ENCODE results near the gene BARX1.
"Not testable (repeated sequence)": the region's sequence is repeated elsewhere in the genome, so short reads cannot be mapped to it uniquely, and the experiment has no call there.

The BARX1 gene

GRCh38 chr9:93964685-93965084 lies 9.5 kb upstream of the BARX1 start:
- DNase-seq, result no peak

GRCh38 chr9:93963969-93964368 lies 8.8 kb upstream of the BARX1 start:
- DNase-seq, result no peak

- not testable (repeated sequence) for DNase-seq
These were observed 8.3 kb upstream of the BARX1 start for GRCh38 chr9:93963489-93963888.

- peak; percentile 87 for DNase-seq
These were observed 7.6 kb upstream of the BARX1 start for GRCh38 chr9:93962561-93963440.

GRCh38 chr9:93962017-93962416 lies 6.9 kb upstream of the BARX1 start:
- no peak for DNase-seq

- DNase-seq, result no peak
These were observed 6.1 kb upstream of the BARX1 start for GRCh38 chr9:93960971-93961841.

GRCh38 chr9:93960221-93960970 lies 5.2 kb upstream of the BARX1 start:
- no peak for DNase-seq

GRCh38 chr9:93959739-93960154 lies 4.6 kb upstream of the BARX1 start:
- DNase-seq, result no peak

- DNase-seq, result no peak
These were observed 3.9 kb upstream of the BARX1 start for GRCh38 chr9:93958819-93959682.

- DNase-seq, result no peak
These were observed 3.1 kb upstream of the BARX1 start for GRCh38 chr9:93958121-93958818.

GRCh38 chr9:93955981-93956784 lies 1.0 kb upstream of the BARX1 start:
- DNase-seq, result no peak

GRCh38 chr9:93954434-93955061 lies 607 bp downstream of the BARX1 start:
- no peak for DNase-seq

- no peak for DNase-seq
These were observed 1.4 kb downstream of the BARX1 start for GRCh38 chr9:93953496-93954433.

GRCh38 chr9:93952784-93953495 lies 2.2 kb downstream of the BARX1 start:
- no peak for DNase-seq

- no peak for DNase-seq
These were observed 2.9 kb downstream of the BARX1 start for GRCh38 chr9:93952119-93952783.

- no peak for DNase-seq
These were observed 3.5 kb downstream of the BARX1 start for GRCh38 chr9:93951655-93952118.

Measured in COR-L47 (cell line).